ENCODE data around the gene DRAM2. TPM values are rescaled to one million over a fixed set of nuclear protein-coding genes. Genes with fewer than 3 reads are reported as not detected.

DRAM2 gene
- total and polyA plus RNA-seq, 10 of the 15 experiments (the other 5 are each of a cell fraction or from before 2014, with no cell fraction given), result 39.1 to 229 (median 79.4) TPM

- Histone ChIP-seq H3K4me2 (ENCODE audit: control insufficient read depth, insufficient read depth) (peak overlapping the region; percentile 91), H3K27me3 (replicated peaks in 1 of 2; ENCODE audit: control insufficient read depth in 2 of 2, insufficient read depth in 2 of 2, low read length in 1 of 2) (no peaks in the 10 kb centered on the region), H3K36me3 (ENCODE audit: control insufficient read depth in 2 of 2, insufficient read depth in 2 of 2, low read length in 1 of 2) (peaks cover 2 to 11% of the 10 kb centered on the region in 2 experiments; a peak in 3 of 4 replicates), H2AFZ (ENCODE audit: control insufficient read depth, low read depth, low read length) (no peak overlapping the region), H3K4me3 (peak overlapping the region; percentile 29; the same call in 1 of the 2 replicates), H3K9ac (ENCODE audit: control insufficient read depth, insufficient read depth, low read length) (no peak overlapping the region), H3K79me2 (ENCODE audit: control insufficient read depth, insufficient read depth, low read length) (peaks cover 99% of the 10 kb centered on the region), H3K4me1 (ENCODE audit: control insufficient read depth, insufficient read depth, low read length) (peaks cover 15% of the 10 kb centered on the region), H3K9me3 (replicated peaks; ENCODE audit: control insufficient read depth, insufficient read depth, low read length) (no peaks in the 10 kb centered on the region), H4K20me1 (ENCODE audit: control insufficient read depth, insufficient read depth) (no peaks in the 10 kb centered on the region), H3K27ac (ENCODE audit: control insufficient read depth, insufficient read depth) (peak overlapping the region; percentile 57)
- TF ChIP-seq POLR2A (IDR thresholded peaks at IDR 0.05; ENCODE audit: low read depth, low read length) (peak; percentile 43; the same call in 1 of the 2 replicates), ZZZ3 (IDR thresholded peaks at IDR 0.05; ENCODE audit: control insufficient read depth, insufficient read length, low read depth) (no peak), KAT2A (conservative IDR thresholded peaks at IDR 0.05; ENCODE audit: control insufficient read depth, low read depth, low read length) (no peak), NR2F1 (conservative IDR thresholded peaks at IDR 0.05) (no peak), ZNF687 (IDR thresholded peaks at IDR 0.05) (peak; percentile 53)
- DNase-seq (ENCODE audit: low read depth, low spot score) (no peak), ATAC-seq (peak; percentile 14), FAIRE-seq (no peak)
- ChIA-PET RAD21 (ENCODE audit: unreplicated experiment) (interaction anchor here (1.2 to 2.6 kb wide), 4 partner anchors 16 to 80 kb away, joined by 3 to 9 read pairs (median 6); no protein-coding TSS in a partner anchor), CTCF (interaction anchor here (1.2 to 2.2 kb wide), 5 partner anchors 16 to 115 kb away, joined by 3 to 14 read pairs (median 3); no protein-coding TSS in a partner anchor), SMC1A (ENCODE audit: uncharacterized antibody, unreplicated experiment) (interaction anchor here (0.7 to 13.3 kb wide), 10 partner anchors 9 to 72 kb away, joined by 3 to 164 read pairs (median 8); no protein-coding TSS in a partner anchor), POLR2A (interaction anchor here (0.6 to 9.1 kb wide), 3 partner anchors 8 to 13 kb away, joined by 4 to 62 read pairs (median 9); no protein-coding TSS in a partner anchor)
- no TSS peak for BruUV-seq (replicated peaks)
- 86% methylated on average over 2 of the region's 2 CpGs for WGBS (ENCODE audit: insufficient coverage, insufficient replicate concordance, low lambda C conversion rate, missing lambda C conversion rate)
- intact Hi-C loops (cut with micrococcal nuclease; ENCODE audit: unreplicated experiment) (loop anchor here (5.0 to 10.0 kb wide), 3 partner anchors 47 to 609 kb away; partner anchors contain the start of genes CD53 and DDX20), in situ Hi-C loops (cut with MboI) (no loop called here)
Measured at GRCh38 chr1:111145542-111145941, 5.6 kb upstream of the DRAM2 start.
